K562 (cell line): ENCODE data around the gene BID. TPM values are rescaled to one million over a fixed set of nuclear protein-coding genes. Genes with fewer than 3 reads are reported as not detected.

Source experiments
- ATAC-seq: fragments of 200-7000 bp; cut with Tn5 transposase; 3 replicates; pipeline ENCODE4 v1.9.1; 2020; ENCODE audit warnings: moderate library complexity
- BruUV-seq: library from RNA; stranded (reverse); fragments of 400-500 nt; replicated peaks from 2 replicates; lab custom pipeline; 2021; lab: Mats Ljungman, UMichigan
- CTCF ChIA-PET: fragments of 300-600 bp; formaldehyde crosslinking; extraction: SDS; loops from one replicate; lab custom pipeline; 2021; ENCODE audit warnings: low intra/inter-chr PET ratio; lab: Yijun Ruan, JAX
- POLR2A ChIA-PET: fragments of 300-600, 350-650 bp; sonication (Branson Sonifier 250); formaldehyde crosslinking; extraction: SDS; loops from one replicate; lab custom pipeline; 2021; ENCODE audit warnings: antibody characterized with exemption, inconsistent platforms; lab: Yijun Ruan, JAX
- DNase-seq, 4 experiments: peaks; one replicate each; pipeline versions ENCODE4 v3.0.0 to v3.0.0-alpha.2; 2011 to 2018; ENCODE audit warnings: low spot score in 3 of 4, mixed read lengths in 3 of 4; ENCODE audit errors: extremely low read depth in 1 of 4
- FAIRE-seq: peaks from 2 replicates; lab custom pipeline; 2011; peaks lifted over from hg19 to GRCh38; lab: Jason Lieb, UNC
- H2AFZ ChIP-seq: 2 replicates; pipeline ENCODE4 v1.6.0; 2011; ENCODE audit warnings: low read depth, low read length, control low read depth, inconsistent platforms
- H3K27ac ChIP-seq: fragments of 200-600 bp; 3 replicates; pipeline ENCODE4 v1.8.0; 2011; ENCODE audit warnings: low read depth, mild to moderate bottlenecking, control low read depth, inconsistent platforms, low read length, moderate library complexity, mixed read lengths; ENCODE audit errors: extremely low read depth
- H3K27me3 ChIP-seq, 2 experiments: fragments of 300-600 bp in 1 of 2; 2 replicates in 1 of 2; 3 replicates in 1 of 2; pipeline versions ENCODE4 v1.6.0 to v1.8.0; 2011; ENCODE audit warnings: inconsistent platforms in 2 of 2, low read length in 2 of 2, mild to moderate bottlenecking in 1 of 2, mixed read lengths in 1 of 2, moderate library complexity in 1 of 2; ENCODE audit not compliant: control insufficient read depth in 2 of 2, insufficient read depth in 2 of 2
- H3K36me3 ChIP-seq: fragments of 300-600 bp; 3 replicates; pipeline ENCODE4 v1.8.0; 2011; ENCODE audit warnings: mild to moderate bottlenecking, low read length, inconsistent platforms; ENCODE audit not compliant: control insufficient read depth, insufficient read depth
- H3K4me1 ChIP-seq, 2 experiments: fragments of 200-600 bp in 1 of 2; replicated peaks in 1 of 2; 2 replicates in 1 of 2; 3 replicates in 1 of 2; pipeline versions ENCODE4 v1.5.1 to v1.8.0; 2011; ENCODE audit warnings: inconsistent platforms in 2 of 2, low read length in 2 of 2, mild to moderate bottlenecking in 1 of 2, mixed read lengths in 1 of 2, moderate library complexity in 1 of 2; ENCODE audit not compliant: control insufficient read depth in 2 of 2, insufficient read depth in 2 of 2
- H3K4me2 ChIP-seq: 2 replicates; pipeline ENCODE4 v1.6.1; 2011; ENCODE audit warnings: low read length, control low read depth, inconsistent platforms, mixed read lengths; ENCODE audit not compliant: insufficient read depth
- H3K4me3 ChIP-seq: fragments of 200-600 bp; sonication (generic), shearing (Covaris generic); 2 replicates; pipeline ENCODE4 v1.5.1; 2016; ENCODE audit warnings: control low read depth, inconsistent platforms
- H3K79me2 ChIP-seq: fragments of 200-600 bp; 3 replicates; pipeline ENCODE4 v1.8.0; 2011; ENCODE audit warnings: low read length, inconsistent platforms; ENCODE audit not compliant: control insufficient read depth, insufficient read depth
- H3K9ac ChIP-seq, 2 experiments: 2 replicates each; pipeline versions ENCODE4 v1.6.0 to v1.6.1; 2011; ENCODE audit warnings: low read depth in 2 of 2, low read length in 2 of 2, control low read depth in 1 of 2, inconsistent platforms in 1 of 2, mild to moderate bottlenecking in 1 of 2, mixed read lengths in 1 of 2; ENCODE audit not compliant: insufficient read depth in 1 of 2
- H3K9me1 ChIP-seq: one replicate; pipeline ENCODE4 v1.6.0; 2011; ENCODE audit warnings: inconsistent platforms, mild to moderate bottlenecking, low read length, moderate library complexity; ENCODE audit not compliant: control insufficient read depth, insufficient read depth
- H3K9me3 ChIP-seq: replicated peaks from 2 replicates; pipeline ENCODE4 v1.5.1; 2011; ENCODE audit warnings: low read depth, low read length, inconsistent platforms; ENCODE audit not compliant: control insufficient read depth, insufficient read depth
- H4K20me1 ChIP-seq: replicated peaks from 2 replicates; pipeline ENCODE4 v1.6.1; 2011; ENCODE audit warnings: low read length, inconsistent platforms, mixed read lengths; ENCODE audit not compliant: control insufficient read depth, insufficient read depth
- ATF2 ChIP-seq: sonication (generic); formaldehyde crosslinking; IDR thresholded peaks from 2 replicates; pipeline ENCODE4 v1.8.1; 2022; ENCODE audit warnings: missing genetic modification reagents
- FOXJ2 ChIP-seq: fragments of 200-800 bp; sonication (Bioruptor generic); IDR thresholded peaks from 2 replicates; pipeline ENCODE4 v1.6.1; 2016; ENCODE audit warnings: missing genetic modification characterization, missing compliant biosample characterization
- FOXP1 ChIP-seq: sonication (generic); formaldehyde crosslinking; IDR thresholded peaks from 2 replicates; pipeline ENCODE4 v1.8.0; 2022; ENCODE audit warnings: mild to moderate bottlenecking, missing genetic modification reagents
- KLF16 ChIP-seq: IDR thresholded peaks from 2 replicates; pipeline ENCODE4 v1.6.1; 2016; ENCODE audit warnings: antibody characterized with exemption
- MAFK ChIP-seq: IDR thresholded peaks from 2 replicates; pipeline ENCODE4 v1.6.1; 2011; ENCODE audit warnings: low read length, improper control_type of control experiment
- PTBP1 ChIP-seq: fragments of 200-400 bp; formaldehyde crosslinking; IDR thresholded peaks from 2 replicates; pipeline ENCODE4 v1.6.1; 2017; ENCODE audit warnings: low read depth, low read length
- RBFOX2 ChIP-seq: fragments of 200-400 bp; formaldehyde crosslinking; IDR thresholded peaks from 2 replicates; pipeline ENCODE4 v1.6.1; 2017; ENCODE audit warnings: low read depth, mild to moderate bottlenecking, low read length, moderate library complexity
- SIX5 ChIP-seq, 2 experiments: IDR thresholded peaks; 2 replicates each; pipeline ENCODE4 v1.6.1; 2011; ENCODE audit warnings: low read length in 2 of 2, borderline replicate concordance in 1 of 2, low read depth in 1 of 2, mild to moderate bottlenecking in 1 of 2, moderate library complexity in 1 of 2; ENCODE audit not compliant: insufficient read depth in 1 of 2
- STAT6 ChIP-seq: sonication (generic); formaldehyde crosslinking; IDR thresholded peaks from 2 replicates; pipeline ENCODE4 v1.8.1; 2023; ENCODE audit warnings: mild to moderate bottlenecking, missing genetic modification reagents
- ZBTB2 ChIP-seq: fragments of 450-650 bp; IDR thresholded peaks from 2 replicates; pipeline ENCODE4 v1.6.1; 2016; ENCODE audit warnings: antibody characterized with exemption
- ZNF311 ChIP-seq: fragments of 250-450 bp; sonication (Bioruptor Pico); IDR thresholded peaks from 2 replicates; pipeline ENCODE4 v1.4.0; 2020; ENCODE audit warnings: mild to moderate bottlenecking, moderate library complexity
- ZNF518B ChIP-seq: fragments of 250-450 bp; sonication (Bioruptor Pico); IDR thresholded peaks from 2 replicates; pipeline ENCODE4 v1.5.0; 2021; ENCODE audit warnings: mild to moderate bottlenecking, moderate library complexity
- WGBS: fragments of 100-300 bp; shearing (Covaris generic); methylation state at CpG from one replicate; pipeline ENCODE4 v1.1.6; 2016; ENCODE audit warnings: low coverage, mixed read lengths; ENCODE audit not compliant: insufficient coverage; ENCODE audit errors: missing lambda C conversion rate; 5-methylcytosine and 5-hydroxymethylcytosine counted together
- in situ Hi-C: fragments of 300-500 bp; cut with MboI; formaldehyde crosslinking; loops from 4 replicates; pipeline ENCODE4 v1.15.0; 2018; ENCODE audit warnings: inconsistent platforms, mixed read lengths
- intact Hi-C: fragments of 100-400 bp; cut with micrococcal nuclease; formaldehyde crosslinking; loops from 2 replicates; pipeline ENCODE4 v1.14.2; 2022
- polyA plus RNA-seq, 8 experiments: library from polyadenylated mRNA; depleted of rRNA in 4 of 8; stranded (reverse) in 5 of 8; unstranded in 3 of 8; fragments of >200 nt; fragmentation: Nextera tagmentation in 2 of 8; fragmentation: Illumina TruSeq in 1 of 8; extraction: Ambion mirVana in 2 of 8; extraction: Trizol in 1 of 8; gene quantifications; 2 replicates each; pipeline versions ENCODE4 v1.2.1 to v1.2.3, GENCODE V29; 2011 to 2014; ENCODE audit warnings: inconsistent platforms in 1 of 8, missing spikeins in 1 of 8
- total RNA-seq, 7 experiments: library from RNA; depleted of rRNA in 6 of 7; stranded (reverse); fragments of >200 nt in 6 of 7; fragmentation: Illumina TruSeq in 2 of 7; extraction: Trizol in 2 of 7; gene quantifications; 2 replicates each; pipeline versions ENCODE4 v1.2.1 to v1.2.3, GENCODE V29; 2011 to 2021; ENCODE audit warnings: low replicate concordance in 1 of 7

Gene BID
- total and polyA plus RNA-seq, 9 of the 15 experiments (the other 6 are each of a cell fraction or from before 2014, with no cell fraction given) = 5.2 to 209 (median 63.7) TPM

GRCh38 chr22:17772958-17773605 lies 1.2 kb downstream of the BID start:
- intact Hi-C loops = loop anchor here (10.0 kb wide), 1 partner anchor 292 kb away; no protein-coding TSS in a partner anchor
- TF ChIP-seq SIX5 (IDR thresholded peaks at IDR 0.05; ENCODE audit: borderline replicate concordance in 1 of 2, insufficient read depth in 1 of 2, low read depth in 1 of 2, low read length in 2 of 2) (no peak), PTBP1 (no peak), MAFK (peak; percentile 10; the same call in 1 of the 2 replicates), KLF16 (peak; percentile 39), ZNF311 (CRISPR knock-in tag) (no peak), FOXP1 (CRISPR knock-in tag) (no peak), ZNF518B (no peak), STAT6 (CRISPR knock-in tag) (no peak), ZBTB2 (no peak), RBFOX2 (peak; percentile 46), FOXJ2 (tag) (no peak), ATF2 (CRISPR knock-in tag) (no peak)

More at GRCh38 chr22:17772958-17773605, 1.2 kb downstream of the BID start:
- Histone ChIP-seq H3K4me3 (peak overlapping the region; percentile 76), H3K4me2 (peak overlapping the region; percentile 82), H3K36me3 (peaks cover 15% of the 10 kb centered on the region; the same call in 2 of the 3 replicates), H2AFZ (peak overlapping the region; percentile 89; the same call in 1 of the 2 replicates), H3K9me3 (no peaks in the 10 kb centered on the region), H4K20me1 (peaks cover 42% of the 10 kb centered on the region), H3K27me3 (no peaks in the 10 kb centered on the region), H3K9ac (peak overlapping the region; percentile 69 to 92), H3K79me2 (peaks cover 53% of the 10 kb centered on the region), H3K9me1 (no peaks in the 10 kb centered on the region), H3K27ac (peak overlapping the region; percentile 81; the same call in 1 of the 3 replicates), H3K4me1 (peaks cover 19 to 71% of the 10 kb centered on the region in 2 experiments)
- CTCF ChIA-PET = no interaction called here
- POLR2A ChIA-PET = interaction anchor here (0.5 to 7.0 kb wide), 14 partner anchors 9 to 333 kb away, joined by 3 to 54 read pairs (median 4); no protein-coding TSS in a partner anchor
- BruUV-seq = TSS peak; percentile 41
- peak; percentile 54 for ATAC-seq
- FAIRE-seq = peak; percentile 71
- in situ Hi-C loops = no loop called here
- 39% methylated on average over 17 of the region's 18 CpGs for WGBS
- DNase-seq = peak in 2 of 4 experiments; percentile 74 to 77
